ENCODE measurements around the gene SLC35G6. TPM values are rescaled to one million over a fixed set of nuclear protein-coding genes. Genes with fewer than 3 reads are reported as not detected.

Gene SLC35G6
- total RNA-seq, 1 donor from 2014 or later, result not detected

GRCh38 chr17:7463372-7463846, 17.8 kb upstream of the SLC35G6 start:
- no peaks in the 10 kb centered on the region for H3K27me3 Mint-ChIP-seq (ENCODE audit: low read depth)
- peaks cover 10% of the 10 kb centered on the region for H3K36me3 Mint-ChIP-seq (ENCODE audit: low read depth)
- TF ChIP-seq CTCF (IDR thresholded peaks at IDR 0.05), result no peak
- DNase-seq (ENCODE audit: low spot score), result no peak
- peaks cover 11% of the 10 kb centered on the region for H3K4me1 Mint-ChIP-seq (ENCODE audit: low read depth)
- H3K9me3 Mint-ChIP-seq (ENCODE audit: low read depth), result no peaks in the 10 kb centered on the region
- no peak overlapping the region for H3K4me3 Mint-ChIP-seq (ENCODE audit: unreplicated experiment)
- no peak overlapping the region for H3K27ac Mint-ChIP-seq (ENCODE audit: unreplicated experiment)

GRCh38 chr17:7464081-7464480, 17.2 kb upstream of the SLC35G6 start:
- no peak for DNase-seq (ENCODE audit: low spot score)
- H3K27ac Mint-ChIP-seq (ENCODE audit: unreplicated experiment), result no peak overlapping the region
- H3K4me3 Mint-ChIP-seq (ENCODE audit: unreplicated experiment), result no peak overlapping the region
- TF ChIP-seq CTCF (IDR thresholded peaks at IDR 0.05), result no peak
- peaks cover 11% of the 10 kb centered on the region for H3K4me1 Mint-ChIP-seq (ENCODE audit: low read depth)
- no peaks in the 10 kb centered on the region for H3K9me3 Mint-ChIP-seq (ENCODE audit: low read depth)
- H3K27me3 Mint-ChIP-seq (ENCODE audit: low read depth), result no peaks in the 10 kb centered on the region
- peaks cover 10% of the 10 kb centered on the region for H3K36me3 Mint-ChIP-seq (ENCODE audit: low read depth)

- Mint-ChIP-seq H3K36me3 (ENCODE audit: low read depth) (peaks cover 10% of the 10 kb centered on the region), H3K4me3 (ENCODE audit: unreplicated experiment) (no peak overlapping the region), H3K27me3 (ENCODE audit: low read depth) (no peaks in the 10 kb centered on the region), H3K27ac (ENCODE audit: unreplicated experiment) (no peak overlapping the region), H3K9me3 (ENCODE audit: low read depth) (no peaks in the 10 kb centered on the region), H3K4me1 (ENCODE audit: low read depth) (peaks cover 11% of the 10 kb centered on the region)
- TF ChIP-seq CTCF (IDR thresholded peaks at IDR 0.05), result no peak
- no peak for DNase-seq (ENCODE audit: low spot score)
Observed at GRCh38 chr17:7465597-7466275, 15.5 kb upstream of the SLC35G6 start.

GRCh38 chr17:7466318-7466638, 15.0 kb upstream of the SLC35G6 start:
- no peaks in the 10 kb centered on the region for H3K27me3 Mint-ChIP-seq (ENCODE audit: low read depth)
- no peak overlapping the region for H3K4me3 Mint-ChIP-seq (ENCODE audit: unreplicated experiment)
- H3K4me1 Mint-ChIP-seq (ENCODE audit: low read depth), result peaks cover 8% of the 10 kb centered on the region
- no peak for TF ChIP-seq CTCF (IDR thresholded peaks at IDR 0.05)
- H3K9me3 Mint-ChIP-seq (ENCODE audit: low read depth), result no peaks in the 10 kb centered on the region
- no peak for DNase-seq (ENCODE audit: low spot score)
- H3K36me3 Mint-ChIP-seq (ENCODE audit: low read depth), result peaks cover 8% of the 10 kb centered on the region
- peak overlapping the region; percentile 61 for H3K27ac Mint-ChIP-seq (ENCODE audit: unreplicated experiment)

- no peak for TF ChIP-seq CTCF (IDR thresholded peaks at IDR 0.05)
- Mint-ChIP-seq H3K27me3 (ENCODE audit: low read depth) (no peaks in the 10 kb centered on the region), H3K9me3 (ENCODE audit: low read depth) (no peaks in the 10 kb centered on the region), H3K27ac (ENCODE audit: unreplicated experiment) (peak overlapping the region; percentile 61), H3K4me3 (ENCODE audit: unreplicated experiment) (no peak overlapping the region), H3K4me1 (ENCODE audit: low read depth) (peaks cover 7% of the 10 kb centered on the region), H3K36me3 (ENCODE audit: low read depth) (peaks cover 6% of the 10 kb centered on the region)
- DNase-seq (ENCODE audit: low spot score), result no peak
Observed at GRCh38 chr17:7466639-7467341, 14.5 kb upstream of the SLC35G6 start.

Data from chondrocyte (in vitro differentiated cells).